PC-9 (cell line): ENCODE results near the gene TRAM2. TPM values are rescaled to one million over a fixed set of nuclear protein-coding genes. Genes with fewer than 3 reads are reported as not detected.

ENCODE experiments used
- BruUV-seq: library from RNA; stranded (reverse); fragments of 400-500 nt; replicated peaks from 2 replicates; lab custom pipeline; 2021; lab: Mats Ljungman, UMichigan
- CTCF ChIA-PET: fragments of 300-600 bp; sonication (Branson Sonifier 250); formaldehyde crosslinking; loops from one replicate; lab custom pipeline; 2022; ENCODE audit warnings: antibody characterized with exemption; lab: Charles Lee
- POLR2A ChIA-PET: fragments of 300-600 bp; sonication (Branson Sonifier 250); formaldehyde crosslinking; loops from one replicate; lab custom pipeline; 2022; ENCODE audit warnings: antibody characterized with exemption; ENCODE audit not compliant: unreplicated experiment; lab: Charles Lee
- DNase-seq, 2 experiments: peaks; one replicate each; pipeline versions ENCODE4 v3.0.0 to v3.0.0-alpha.2; 2015 to 2022; ENCODE audit warnings: mixed read lengths in 1 of 2
- H2AFZ ChIP-seq: fragments of 200-600 bp; sonication (generic); 2 replicates; pipeline ENCODE4 v1.8.1; 2017; ENCODE audit warnings: antibody characterized with exemption
- H3F3A ChIP-seq: fragments of 200-600 bp; sonication (generic); 2 replicates; pipeline ENCODE4 v1.8.1; 2017; ENCODE audit warnings: antibody characterized with exemption, mild to moderate bottlenecking, low read depth; ENCODE audit not compliant: insufficient read depth
- H3K27ac ChIP-seq: fragments of 200-600 bp; sonication (generic); 2 replicates; pipeline ENCODE4 v1.6.1; 2016; ENCODE audit warnings: mixed run types
- H3K27me3 ChIP-seq: fragments of 200-600 bp; sonication (generic); 2 replicates; pipeline ENCODE4 v1.6.1; 2016; ENCODE audit warnings: low read depth, mixed run types; ENCODE audit not compliant: insufficient read depth
- H3K36me3 ChIP-seq: fragments of 200-600 bp; sonication (generic); 2 replicates; pipeline ENCODE4 v1.6.1; 2016; ENCODE audit warnings: low read depth, mixed run types
- H3K4me1 ChIP-seq: fragments of 200-600 bp; sonication (generic); replicated peaks from 2 replicates; pipeline ENCODE4 v1.6.1; 2016; ENCODE audit warnings: mixed run types; ENCODE audit not compliant: insufficient read depth
- H3K4me2 ChIP-seq: fragments of 200-600 bp; sonication (generic); 2 replicates; pipeline ENCODE4 v1.6.1; 2017; ENCODE audit warnings: mixed run types
- H3K4me3 ChIP-seq: fragments of 200-600 bp; sonication (generic); 2 replicates; pipeline ENCODE4 v1.6.1; 2016; ENCODE audit warnings: mixed run types
- H3K79me2 ChIP-seq: fragments of 200-600 bp; sonication (generic); 2 replicates; pipeline ENCODE4 v1.6.1; 2017; ENCODE audit warnings: low read depth, mixed run types
- H3K9me2 ChIP-seq: fragments of 200-600 bp; sonication (generic); 2 replicates; pipeline ENCODE4 v1.8.1; 2017; ENCODE audit warnings: mild to moderate bottlenecking; ENCODE audit not compliant: insufficient read depth
- H3K9me3 ChIP-seq: fragments of 200-600 bp; sonication (generic); 2 replicates; pipeline ENCODE4 v1.8.1; 2016; ENCODE audit warnings: low read depth; ENCODE audit not compliant: insufficient read depth
- H4K20me1 ChIP-seq: fragments of 200-600 bp; sonication (generic); 2 replicates; pipeline ENCODE4 v1.8.1; 2017; ENCODE audit not compliant: insufficient read depth
- CTCF ChIP-seq: fragments of 200-600 bp; sonication (generic); conservative IDR thresholded peaks from 2 replicates; pipeline ENCODE4 v1.6.1; 2017; ENCODE audit warnings: mixed run types, antibody characterized with exemption, mild to moderate bottlenecking, moderate library complexity
- EZH2 ChIP-seq: fragments of 200-600 bp; sonication (generic); IDR thresholded peaks from 2 replicates; pipeline ENCODE4 v1.8.0; 2017; ENCODE audit warnings: antibody characterized with exemption, low read depth
- intact Hi-C: fragments of 100-400 bp; cut with micrococcal nuclease; formaldehyde crosslinking; loops from one replicate; pipeline ENCODE4 v1.10.0; 2022; ENCODE audit not compliant: unreplicated experiment
- total RNA-seq: library from RNA; stranded (reverse); gene quantifications from 2 replicates; pipeline ENCODE4 v1.2.3, GENCODE V29; 2021

The TRAM2 gene
- total RNA-seq, 1 experiment from 2014 or later = 40.9 TPM

- CTCF ChIA-PET = no interaction called here
These were observed 20.9 kb upstream of the TRAM2 start for GRCh38 chr6:52597738-52598122.

GRCh38 chr6:52596371-52597028, 19.6 kb upstream of the TRAM2 start:
- no peak overlapping the region for H3K27ac ChIP-seq
- no peaks in the 10 kb centered on the region for H3K9me3 ChIP-seq
- no peak overlapping the region for H3K4me3 ChIP-seq
- H3K79me2 ChIP-seq = no peaks in the 10 kb centered on the region
- no peak for DNase-seq
- no peaks in the 10 kb centered on the region for H3K36me3 ChIP-seq
- no peak overlapping the region for H2AFZ ChIP-seq
- H3K27me3 ChIP-seq = no peaks in the 10 kb centered on the region
- no peaks in the 10 kb centered on the region for H3F3A ChIP-seq
- no peak overlapping the region for H3K4me2 ChIP-seq
- TF ChIP-seq EZH2 = no peak
- no peak for TF ChIP-seq CTCF
- H3K4me1 ChIP-seq = peaks cover 5% of the 10 kb centered on the region
- CTCF ChIA-PET = interaction anchor here (0.6 kb wide), 1 partner anchor 55 kb away, joined by 16 read pairs; no protein-coding TSS in a partner anchor
- no peaks in the 10 kb centered on the region for H4K20me1 ChIP-seq
- POLR2A ChIA-PET = no interaction called here
- H3K9me2 ChIP-seq = no peaks in the 10 kb centered on the region
- no TSS peak for BruUV-seq
- intact Hi-C loops = no loop called here

More at GRCh38 chr6:52597738-52598122, 20.9 kb upstream of the TRAM2 start:
- H3K36me3 ChIP-seq = no peaks in the 10 kb centered on the region
- no peak for TF ChIP-seq CTCF
- TF ChIP-seq EZH2 = no peak
- H3K4me1 ChIP-seq = peaks cover 5% of the 10 kb centered on the region
- H3K4me3 ChIP-seq = no peak overlapping the region
- H3K9me2 ChIP-seq = no peaks in the 10 kb centered on the region
- POLR2A ChIA-PET = no interaction called here
- no peaks in the 10 kb centered on the region for H3K27me3 ChIP-seq
- no peak overlapping the region for H2AFZ ChIP-seq
- no peaks in the 10 kb centered on the region for H3K9me3 ChIP-seq
- H3K27ac ChIP-seq = no peak overlapping the region
- no peaks in the 10 kb centered on the region for H4K20me1 ChIP-seq
- H3K4me2 ChIP-seq = no peak overlapping the region
- intact Hi-C loops = no loop called here
- DNase-seq = no peak
- H3K79me2 ChIP-seq = no peaks in the 10 kb centered on the region
- no TSS peak for BruUV-seq
- no peaks in the 10 kb centered on the region for H3F3A ChIP-seq

- no peaks in the 10 kb centered on the region for H3K9me3 ChIP-seq
- no peaks in the 10 kb centered on the region for H3K36me3 ChIP-seq
- no peaks in the 10 kb centered on the region for H3K27me3 ChIP-seq
- no peaks in the 10 kb centered on the region for H3K9me2 ChIP-seq
- H3K4me1 ChIP-seq = peaks cover 5% of the 10 kb centered on the region
- BruUV-seq = no TSS peak
- no peaks in the 10 kb centered on the region for H4K20me1 ChIP-seq
- no peak for TF ChIP-seq CTCF
- no peak for TF ChIP-seq EZH2
- ChIA-PET POLR2A (no interaction called here), CTCF (interaction anchor here (0.7 kb wide), 1 partner anchor 854 kb away, joined by 3 read pairs; no protein-coding TSS in a partner anchor)
- no peak for DNase-seq
- no peak overlapping the region for H3K4me2 ChIP-seq
- H3K4me3 ChIP-seq = no peak overlapping the region
- no peak overlapping the region for H2AFZ ChIP-seq
- no peaks in the 10 kb centered on the region for H3F3A ChIP-seq
- intact Hi-C loops = no loop called here
- H3K79me2 ChIP-seq = no peaks in the 10 kb centered on the region
- H3K27ac ChIP-seq = no peak overlapping the region
These were observed 18.9 kb upstream of the TRAM2 start for GRCh38 chr6:52595796-52596130.
